DND-41 (cell line): ENCODE data around the gene ATP10A.

ENCODE experiments used
- ATAC-seq: fragments of 200-7000 bp; cut with Tn5 transposase; 3 replicates; pipeline ENCODE4 v1.9.1; 2021; ENCODE audit warnings: low read depth; ENCODE audit not compliant: insufficient read depth
- DNase-seq: peaks from one replicate; pipeline ENCODE4 v3.0.0-alpha.2; 2020
- H2AFZ ChIP-seq: 2 replicates; pipeline ENCODE4 v1.6.0; 2012; ENCODE audit warnings: low read depth, low read length
- H3K27ac ChIP-seq: 2 replicates; pipeline ENCODE4 v1.5.1; 2012; ENCODE audit warnings: low read length, inconsistent platforms
- H3K27me3 ChIP-seq: fragments of 200-600 bp; sonication (generic); 2 replicates; pipeline ENCODE4 v1.6.0; 2012; ENCODE audit warnings: low read length, mild to moderate bottlenecking, inconsistent platforms; ENCODE audit not compliant: insufficient read depth, poor library complexity
- H3K36me3 ChIP-seq: 2 replicates; pipeline ENCODE4 v1.5.1; 2012; ENCODE audit warnings: low read length, inconsistent platforms; ENCODE audit not compliant: insufficient read depth
- H3K4me1 ChIP-seq: 2 replicates; pipeline ENCODE4 v1.5.1; 2012; ENCODE audit warnings: mild to moderate bottlenecking, low read length; ENCODE audit not compliant: insufficient read depth
- H3K4me2 ChIP-seq: 2 replicates; pipeline ENCODE4 v1.6.0; 2012; ENCODE audit warnings: mild to moderate bottlenecking, moderate library complexity, low read length, inconsistent platforms; ENCODE audit not compliant: insufficient read depth
- H3K4me3 ChIP-seq, 2 experiments: fragments of 200-600 bp in 1 of 2; shearing (Covaris generic) in 1 of 2; 2 replicates each; pipeline ENCODE4 v1.5.1; 2012 to 2016; ENCODE audit warnings: inconsistent platforms in 2 of 2, low read length in 2 of 2, mild to moderate bottlenecking in 2 of 2, low read depth in 1 of 2, moderate library complexity in 1 of 2
- H3K79me2 ChIP-seq: 2 replicates; pipeline ENCODE4 v1.6.0; 2012; ENCODE audit warnings: low read length, inconsistent platforms; ENCODE audit not compliant: insufficient read depth
- H3K9ac ChIP-seq: 2 replicates; pipeline ENCODE4 v1.6.0; 2012; ENCODE audit warnings: low read depth, mild to moderate bottlenecking, inconsistent platforms, low read length, moderate library complexity
- H3K9me3 ChIP-seq: 2 replicates; pipeline ENCODE4 v1.5.1; 2012; ENCODE audit warnings: low read length, moderate library complexity, mild to moderate bottlenecking, inconsistent platforms; ENCODE audit not compliant: insufficient read depth, severe bottlenecking
- H4K20me1 ChIP-seq: 2 replicates; pipeline ENCODE4 v1.6.0; 2012; ENCODE audit warnings: low read length; ENCODE audit not compliant: insufficient read depth
- CTCF ChIP-seq: IDR thresholded peaks from 2 replicates; pipeline ENCODE4 v1.5.1; 2012; ENCODE audit warnings: borderline replicate concordance, low read length, moderate library complexity, mild to moderate bottlenecking; ENCODE audit not compliant: poor library complexity, severe bottlenecking; ENCODE audit errors: extremely low read depth
- EZH2 ChIP-seq: IDR thresholded peaks from 3 replicates; pipeline ENCODE4 v1.6.1; 2012; ENCODE audit warnings: borderline replicate concordance, low read depth, mild to moderate bottlenecking, moderate library complexity, low read length, inconsistent platforms; ENCODE audit not compliant: severe bottlenecking

ATP10A gene

GRCh38 chr15:25770618-25771337, 92.3 kb downstream of the ATP10A start:
- Histone ChIP-seq H3K27ac (no peak overlapping the region), H4K20me1 (no peaks in the 10 kb centered on the region), H3K9ac (no peak overlapping the region), H3K27me3 (no peaks in the 10 kb centered on the region), H3K4me3 (no peak overlapping the region), H2AFZ (no peak overlapping the region), H3K4me2 (no peak overlapping the region), H3K4me1 (no peaks in the 10 kb centered on the region), H3K36me3 (no peaks in the 10 kb centered on the region), H3K9me3 (no peaks in the 10 kb centered on the region), H3K79me2 (no peaks in the 10 kb centered on the region)
- TF ChIP-seq EZH2 (no peak), CTCF (no peak)
- ATAC-seq (no peak), DNase-seq (no peak)

- TF ChIP-seq CTCF: no peak
- no peak for TF ChIP-seq EZH2
- ATAC-seq: no peak
- no peaks in the 10 kb centered on the region for H3K36me3 ChIP-seq
- DNase-seq: no peak
- no peak overlapping the region for H3K27ac ChIP-seq
- H3K4me1 ChIP-seq: no peaks in the 10 kb centered on the region
- no peaks in the 10 kb centered on the region for H3K79me2 ChIP-seq
- H2AFZ ChIP-seq: no peak overlapping the region
- no peak overlapping the region for H3K4me3 ChIP-seq
- H4K20me1 ChIP-seq: no peaks in the 10 kb centered on the region
- H3K27me3 ChIP-seq: no peaks in the 10 kb centered on the region
- H3K9me3 ChIP-seq: no peaks in the 10 kb centered on the region
- no peak overlapping the region for H3K4me2 ChIP-seq
- no peak overlapping the region for H3K9ac ChIP-seq
Measured at GRCh38 chr15:25770031-25770430, 93.1 kb downstream of the ATP10A start.

- H3K27ac ChIP-seq: no peak overlapping the region
- no peak overlapping the region for H3K4me3 ChIP-seq
- no peak overlapping the region for H2AFZ ChIP-seq
- ATAC-seq (no peak), DNase-seq (no peak)
- no peak overlapping the region for H3K9ac ChIP-seq
- no peaks in the 10 kb centered on the region for H3K4me1 ChIP-seq
- no peaks in the 10 kb centered on the region for H3K36me3 ChIP-seq
- no peaks in the 10 kb centered on the region for H4K20me1 ChIP-seq
- no peaks in the 10 kb centered on the region for H3K27me3 ChIP-seq
- no peak overlapping the region for H3K4me2 ChIP-seq
- no peaks in the 10 kb centered on the region for H3K9me3 ChIP-seq
- no peaks in the 10 kb centered on the region for H3K79me2 ChIP-seq
- no peak for TF ChIP-seq EZH2
- no peak for TF ChIP-seq CTCF
Measured at GRCh38 chr15:25768271-25768670, 94.9 kb downstream of the ATP10A start.
